ENCODE data around the gene TMEM14B. TPM values are rescaled to one million over a fixed set of nuclear protein-coding genes. Genes with fewer than 3 reads are reported as not detected.

Gene TMEM14B
- total and polyA plus RNA-seq, 7 experiments from 2014 or later = 48.6 to 257 (median 77.0) TPM

GRCh38 chr6:10725044-10725443 lies 22.6 kb upstream of the TMEM14B start:
- H3K4me1 ChIP-seq (ENCODE audit: control insufficient read depth in 2 of 2, insufficient read depth in 2 of 2, low read length in 2 of 2) = peaks cover 9 to 14% of the 10 kb centered on the region in 2 donors
- POLR2A ChIA-PET = interaction anchor here (1.6 kb wide), 1 partner anchor 30 kb away, joined by 9 read pairs; the partner anchor contains the start of genes C6orf52 and PAK1IP1
- Mint-ChIP-seq H3K4me3 (peak overlapping the region in 6 of 10 donors; percentile 7 to 96 (median 42)), H3K27me3 (no peaks in the 10 kb centered on the region), H3K27ac (peak overlapping the region in 5 of 9 donors; percentile 13 to 74 (median 68)), H3K4me1 (peaks cover 30 to 55% (median 51%) of the 10 kb centered on the region in 7 donors), H3K9me3 (no peaks in the 10 kb centered on the region), H3K36me3 (peaks cover 8 to 14% (median 13%) of the 10 kb centered on the region in 5 donors)
- no peak for ATAC-seq
- H3K36me3 ChIP-seq (ENCODE audit: control insufficient read depth in 2 of 3, insufficient read depth in 3 of 3, low read length in 3 of 3) = peaks cover 0 to 25% (median under 1%) of the 10 kb centered on the region in 3 experiments
- no peaks in the 10 kb centered on the region for H3K27me3 ChIP-seq (ENCODE audit: control insufficient read depth in 2 of 2, insufficient read depth in 2 of 2, low read length in 2 of 2)
- intact Hi-C loops (cut with micrococcal nuclease) = loop anchor here in 1 of 2 donors (10.0 kb wide), 1 partner anchor 320 kb away; no protein-coding TSS in a partner anchor
- H3K27ac ChIP-seq (ENCODE audit: low read depth, low read length) = no peak overlapping the region
- no peak overlapping the region for H3K4me3 ChIP-seq (ENCODE audit: low read length)
- CTCF ChIA-PET = no interaction called here
- DNase-seq = no peak
- H3K9me3 ChIP-seq (ENCODE audit: control insufficient read depth in 2 of 3, low read length in 3 of 3) = no peaks in the 10 kb centered on the region

GRCh38 chr6:10725716-10726115 lies 21.9 kb upstream of the TMEM14B start:
- Histone ChIP-seq H3K4me1 (ENCODE audit: control insufficient read depth in 2 of 2, insufficient read depth in 2 of 2, low read length in 2 of 2) (peaks cover 9 to 14% of the 10 kb centered on the region in 2 donors), H3K4me3 (ENCODE audit: low read length) (no peak overlapping the region), H3K9me3 (ENCODE audit: control insufficient read depth in 2 of 3, low read length in 3 of 3) (no peaks in the 10 kb centered on the region), H3K36me3 (ENCODE audit: control insufficient read depth in 2 of 3, insufficient read depth in 3 of 3, low read length in 3 of 3) (peaks cover 0 to 30% (median 5%) of the 10 kb centered on the region in 3 experiments), H3K27ac (ENCODE audit: low read depth, low read length) (no peak overlapping the region), H3K27me3 (ENCODE audit: control insufficient read depth in 2 of 2, insufficient read depth in 2 of 2, low read length in 2 of 2) (no peaks in the 10 kb centered on the region)
- ChIA-PET CTCF (no interaction called here), POLR2A (interaction anchor here (0.6 kb wide), 1 partner anchor 23 kb away, joined by 3 read pairs; no protein-coding TSS in a partner anchor)
- intact Hi-C loops (cut with micrococcal nuclease) = loop anchor here in 1 of 2 donors (10.0 kb wide), 1 partner anchor 321 kb away; no protein-coding TSS in a partner anchor
- peak overlapping the region in 5 of 10 donors; percentile 7 to 54 (median 14) for H3K4me3 Mint-ChIP-seq
- no peaks in the 10 kb centered on the region for H3K9me3 Mint-ChIP-seq
- peak overlapping the region in 4 of 9 donors; percentile 13 to 71 (median 42) for H3K27ac Mint-ChIP-seq
- DNase-seq (no peak), ATAC-seq (no peak)
- H3K4me1 Mint-ChIP-seq = peaks cover 30 to 55% (median 51%) of the 10 kb centered on the region in 7 donors
- H3K27me3 Mint-ChIP-seq = no peaks in the 10 kb centered on the region
- H3K36me3 Mint-ChIP-seq = peaks cover 8 to 20% (median 18%) of the 10 kb centered on the region in 5 donors

GRCh38 chr6:10730254-10730653 lies 17.4 kb upstream of the TMEM14B start:
- Mint-ChIP-seq H3K4me1 (peaks cover 9 to 20% (median 15%) of the 10 kb centered on the region in 7 donors), H3K36me3 (peaks cover 13 to 36% (median 24%) of the 10 kb centered on the region in 5 donors), H3K4me3 (no peak overlapping the region), H3K27me3 (no peaks in the 10 kb centered on the region), H3K9me3 (no peaks in the 10 kb centered on the region), H3K27ac (peak overlapping the region in 2 of 9 donors; percentile 11 to 49)
- Histone ChIP-seq H3K27me3 (ENCODE audit: control insufficient read depth in 2 of 2, insufficient read depth in 2 of 2, low read length in 2 of 2) (no peaks in the 10 kb centered on the region), H3K9me3 (ENCODE audit: control insufficient read depth in 2 of 3, low read length in 3 of 3) (no peaks in the 10 kb centered on the region), H3K36me3 (ENCODE audit: control insufficient read depth in 2 of 3, insufficient read depth in 3 of 3, low read length in 3 of 3) (peaks cover 0 to 35% (median 5%) of the 10 kb centered on the region in 3 experiments), H3K4me1 (ENCODE audit: control insufficient read depth in 2 of 2, insufficient read depth in 2 of 2, low read length in 2 of 2) (peaks cover 0 to 11% of the 10 kb centered on the region in 2 donors), H3K27ac (ENCODE audit: low read depth, low read length) (no peak overlapping the region), H3K4me3 (ENCODE audit: low read length) (no peak overlapping the region)
- no peak for ATAC-seq
- ChIA-PET POLR2A (no interaction called here), CTCF (no interaction called here)
- DNase-seq = no peak
- intact Hi-C loops (cut with micrococcal nuclease) = no loop called here

- H3K27ac ChIP-seq (ENCODE audit: low read depth, low read length) = no peak overlapping the region
- no peaks in the 10 kb centered on the region for H3K27me3 ChIP-seq (ENCODE audit: control insufficient read depth in 2 of 2, insufficient read depth in 2 of 2, low read length in 2 of 2)
- H3K36me3 Mint-ChIP-seq = peaks cover 8 to 25% (median 11%) of the 10 kb centered on the region in 5 donors
- ATAC-seq (peak; percentile 61), DNase-seq (no peak)
- peaks cover 0 to 22% (median 5%) of the 10 kb centered on the region in 3 experiments for H3K36me3 ChIP-seq (ENCODE audit: control insufficient read depth in 2 of 3, insufficient read depth in 3 of 3, low read length in 3 of 3)
- H3K4me3 Mint-ChIP-seq = no peak overlapping the region
- no peaks in the 10 kb centered on the region for H3K9me3 Mint-ChIP-seq
- no peaks in the 10 kb centered on the region for H3K9me3 ChIP-seq (ENCODE audit: control insufficient read depth in 2 of 3, low read length in 3 of 3)
- H3K27me3 Mint-ChIP-seq = no peaks in the 10 kb centered on the region
- ChIA-PET CTCF (no interaction called here), POLR2A (interaction anchor here (0.6 to 1.1 kb wide), 3 partner anchors 9 to 223 kb away, joined by 3 to 5 read pairs (median 4); no protein-coding TSS in a partner anchor)
- intact Hi-C loops (cut with micrococcal nuclease) = no loop called here
- peaks cover 0 to 4% (median under 1%) of the 10 kb centered on the region in 7 donors for H3K4me1 Mint-ChIP-seq
- no peak overlapping the region for H3K4me3 ChIP-seq (ENCODE audit: low read length)
- H3K4me1 ChIP-seq (ENCODE audit: control insufficient read depth in 2 of 2, insufficient read depth in 2 of 2, low read length in 2 of 2) = peaks cover 0 to 6% of the 10 kb centered on the region in 2 donors
- no peak overlapping the region for H3K27ac Mint-ChIP-seq
These were observed 14.4 kb upstream of the TMEM14B start for GRCh38 chr6:10733151-10733715.

- no peaks in the 10 kb centered on the region for H3K27me3 ChIP-seq (ENCODE audit: control insufficient read depth in 2 of 2, insufficient read depth in 2 of 2, low read length in 2 of 2)
- H3K36me3 ChIP-seq (ENCODE audit: control insufficient read depth in 2 of 3, insufficient read depth in 3 of 3, low read length in 3 of 3) = peaks cover 0 to 16% (median 5%) of the 10 kb centered on the region in 3 experiments
- DNase-seq = no peak
- H3K9me3 Mint-ChIP-seq = no peaks in the 10 kb centered on the region
- H3K4me1 Mint-ChIP-seq = peaks cover 0 to 4% (median 0%) of the 10 kb centered on the region in 7 donors
- intact Hi-C loops (cut with micrococcal nuclease) = no loop called here
- H3K27me3 Mint-ChIP-seq = no peaks in the 10 kb centered on the region
- POLR2A ChIA-PET = interaction anchor here (1.1 kb wide), 1 partner anchor 12 kb away, joined by 5 read pairs; no protein-coding TSS in a partner anchor
- CTCF ChIA-PET = interaction anchor here (0.6 kb wide), 1 partner anchor 33 kb away, joined by 3 read pairs; no protein-coding TSS in a partner anchor
- H3K36me3 Mint-ChIP-seq = peaks cover 5 to 23% (median 10%) of the 10 kb centered on the region in 5 donors
- peaks cover 0 to 6% of the 10 kb centered on the region in 2 donors for H3K4me1 ChIP-seq (ENCODE audit: control insufficient read depth in 2 of 2, insufficient read depth in 2 of 2, low read length in 2 of 2)
- no peak for ATAC-seq
- H3K27ac Mint-ChIP-seq = no peak overlapping the region
- H3K4me3 ChIP-seq (ENCODE audit: low read length) = no peak overlapping the region
- no peak overlapping the region for H3K4me3 Mint-ChIP-seq
- no peak overlapping the region for H3K27ac ChIP-seq (ENCODE audit: low read depth, low read length)
- no peaks in the 10 kb centered on the region for H3K9me3 ChIP-seq (ENCODE audit: control insufficient read depth in 2 of 3, low read length in 3 of 3)
These were observed 13.7 kb upstream of the TMEM14B start for GRCh38 chr6:10733863-10734262.

GRCh38 chr6:10736731-10737130 lies 10.9 kb upstream of the TMEM14B start:
- H3K4me3 ChIP-seq (ENCODE audit: low read length) = no peak overlapping the region

More at GRCh38 chr6:10736731-10737130, 10.9 kb upstream of the TMEM14B start:
- ChIA-PET POLR2A (no interaction called here), CTCF (no interaction called here)
- H3K27me3 Mint-ChIP-seq = no peaks in the 10 kb centered on the region
- intact Hi-C loops (cut with micrococcal nuclease) = no loop called here
- no peak overlapping the region for H3K27ac Mint-ChIP-seq
- DNase-seq (no peak), ATAC-seq (no peak)
- peaks cover 0 to 6% (median 0%) of the 10 kb centered on the region in 3 experiments for H3K36me3 ChIP-seq (ENCODE audit: control insufficient read depth in 2 of 3, insufficient read depth in 3 of 3, low read length in 3 of 3)
- H3K9me3 Mint-ChIP-seq = no peaks in the 10 kb centered on the region
- H3K4me1 Mint-ChIP-seq = peaks cover 0 to 4% (median 0%) of the 10 kb centered on the region in 7 donors
- peaks cover 0 to 6% of the 10 kb centered on the region in 2 donors for H3K4me1 ChIP-seq (ENCODE audit: control insufficient read depth in 2 of 2, insufficient read depth in 2 of 2, low read length in 2 of 2)
- H3K4me3 Mint-ChIP-seq = no peak overlapping the region
- H3K36me3 Mint-ChIP-seq = peaks cover 0 to 16% (median 9%) of the 10 kb centered on the region in 5 donors
- H3K27ac ChIP-seq (ENCODE audit: low read depth, low read length) = no peak overlapping the region
- H3K27me3 ChIP-seq (ENCODE audit: control insufficient read depth in 2 of 2, insufficient read depth in 2 of 2, low read length in 2 of 2) = no peaks in the 10 kb centered on the region
- no peaks in the 10 kb centered on the region for H3K9me3 ChIP-seq (ENCODE audit: control insufficient read depth in 2 of 3, low read length in 3 of 3)
